Measurements from ENCODE around the gene TSPAN3.

TSPAN3 gene

DNA sequence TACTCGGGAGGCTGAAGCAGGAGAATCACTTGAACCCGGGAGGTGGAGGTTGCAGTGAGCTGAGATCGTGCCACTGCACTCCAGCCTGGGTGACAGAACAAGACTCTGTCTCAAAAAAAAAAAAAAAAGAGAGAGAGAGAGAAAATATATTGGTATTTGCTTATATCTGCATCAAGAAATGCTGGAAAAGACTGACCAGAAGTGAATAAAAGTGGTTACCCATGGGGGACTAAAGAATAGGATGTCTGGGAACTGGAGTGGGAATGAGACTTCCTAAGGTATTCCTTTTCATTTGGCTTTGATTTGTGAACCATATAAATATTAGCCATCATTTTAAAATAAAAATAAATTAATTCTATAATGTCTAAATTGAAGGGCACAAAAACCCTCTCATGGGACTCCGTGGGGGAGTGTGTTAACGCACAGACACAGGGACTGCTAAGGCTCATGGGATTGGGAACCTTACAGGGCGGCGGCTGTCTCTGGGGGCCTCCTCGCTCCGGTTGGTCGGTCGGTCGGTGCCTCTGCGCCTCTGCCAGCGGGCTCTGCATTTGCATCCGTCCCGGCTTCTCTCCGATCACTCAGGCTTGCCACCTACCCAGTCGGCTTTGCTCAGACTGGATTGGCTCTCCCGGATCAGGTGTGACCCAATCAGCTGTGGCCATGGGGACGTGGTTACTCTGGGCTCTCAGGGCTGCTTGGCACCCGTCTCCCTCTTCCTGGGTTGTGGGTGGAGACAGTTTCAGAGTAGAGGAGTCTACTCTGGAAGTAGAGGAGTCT lies 12.7 kb upstream of the TSPAN3 start:
- DNase-seq: peak; percentile 68

DNA sequence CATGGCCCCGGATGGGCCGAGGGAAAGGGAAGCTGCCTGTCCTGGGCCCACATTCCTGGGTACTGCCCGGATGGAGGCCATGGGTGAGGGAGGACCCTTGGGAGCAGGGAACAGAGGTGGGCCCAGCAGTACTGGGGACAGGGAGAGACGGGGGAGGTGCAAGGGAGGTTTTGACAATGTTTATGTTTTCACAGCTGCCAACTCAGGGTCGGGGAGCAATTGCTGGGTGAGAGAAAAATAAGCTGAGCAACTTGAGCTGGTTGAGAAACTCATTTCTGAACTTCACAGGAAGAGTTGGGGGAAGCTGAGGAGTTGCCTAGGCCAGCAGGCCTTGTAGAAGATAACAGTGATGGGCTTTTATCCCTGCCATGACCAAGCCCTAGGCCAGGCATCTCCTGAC lies 11.1 kb upstream of the TSPAN3 start:
- no peak for DNase-seq

DNA sequence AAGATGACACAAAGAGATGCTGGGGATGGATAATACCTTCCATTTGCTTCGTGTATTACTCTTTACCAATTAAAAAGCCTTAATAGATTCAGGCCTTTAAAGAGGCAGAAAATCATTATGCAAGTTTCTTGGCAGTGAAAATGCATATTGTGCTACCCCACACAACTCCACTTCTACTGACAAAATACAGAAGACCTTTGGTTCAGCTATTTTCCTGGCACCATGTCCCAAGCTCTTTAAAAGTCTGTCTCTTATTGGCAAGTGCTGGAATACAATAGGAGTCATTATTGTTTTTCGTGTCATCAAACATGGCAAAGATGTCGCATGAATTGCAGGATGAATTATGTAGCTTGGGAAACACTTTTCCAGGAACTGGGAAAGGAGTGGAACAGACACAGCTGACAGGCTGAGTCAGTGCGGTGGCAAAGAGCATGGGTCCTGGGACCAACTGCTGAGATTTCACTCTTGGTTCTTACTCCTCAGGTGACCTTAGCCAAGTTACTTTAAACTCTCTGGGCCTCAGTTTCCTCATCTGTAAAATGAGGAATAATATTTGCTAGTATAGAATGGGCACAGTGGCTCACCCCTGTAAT lies 5.5 kb upstream of the TSPAN3 start:
- DNase-seq: no peak

DNA sequence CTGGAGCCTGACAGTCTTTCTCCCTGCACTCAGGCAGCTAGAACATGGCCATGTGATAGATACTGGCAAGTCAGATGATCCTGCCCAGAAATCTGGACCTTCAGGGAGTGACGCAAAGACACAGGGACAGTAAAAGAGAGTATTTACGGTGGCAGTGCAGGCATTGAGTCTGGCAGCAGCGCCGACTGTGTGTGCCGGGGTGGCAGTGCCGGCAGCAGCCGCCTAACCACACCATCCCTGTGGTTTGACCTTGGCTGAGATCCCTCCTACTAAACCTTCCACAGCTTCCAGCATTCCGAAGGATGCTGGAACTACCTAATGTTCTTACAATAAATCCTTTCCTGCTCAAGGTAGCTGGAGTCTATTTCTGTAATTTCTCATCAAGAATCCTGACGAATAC lies 4.6 kb upstream of the TSPAN3 start:
- DNase-seq: no peak

DNA sequence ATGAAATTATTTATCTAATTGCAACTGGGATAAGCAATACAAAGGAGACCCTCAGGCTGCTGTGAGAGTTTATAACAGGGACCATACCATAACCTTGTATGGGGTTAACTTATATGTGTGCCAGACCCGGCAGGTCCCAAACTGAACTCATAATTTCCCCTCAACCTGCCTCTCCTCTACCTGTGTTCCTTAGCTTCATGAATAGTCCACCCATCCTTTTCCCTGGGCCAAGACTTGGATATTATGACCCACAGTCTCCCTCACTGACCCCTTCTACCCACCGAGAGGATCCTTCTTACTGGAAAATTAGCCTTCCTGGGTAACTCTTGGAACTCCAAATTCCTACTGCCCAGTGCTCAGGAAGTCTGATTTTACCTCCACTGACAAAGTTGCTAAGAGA lies 3.4 kb upstream of the TSPAN3 start:
- no peak for DNase-seq

DNA sequence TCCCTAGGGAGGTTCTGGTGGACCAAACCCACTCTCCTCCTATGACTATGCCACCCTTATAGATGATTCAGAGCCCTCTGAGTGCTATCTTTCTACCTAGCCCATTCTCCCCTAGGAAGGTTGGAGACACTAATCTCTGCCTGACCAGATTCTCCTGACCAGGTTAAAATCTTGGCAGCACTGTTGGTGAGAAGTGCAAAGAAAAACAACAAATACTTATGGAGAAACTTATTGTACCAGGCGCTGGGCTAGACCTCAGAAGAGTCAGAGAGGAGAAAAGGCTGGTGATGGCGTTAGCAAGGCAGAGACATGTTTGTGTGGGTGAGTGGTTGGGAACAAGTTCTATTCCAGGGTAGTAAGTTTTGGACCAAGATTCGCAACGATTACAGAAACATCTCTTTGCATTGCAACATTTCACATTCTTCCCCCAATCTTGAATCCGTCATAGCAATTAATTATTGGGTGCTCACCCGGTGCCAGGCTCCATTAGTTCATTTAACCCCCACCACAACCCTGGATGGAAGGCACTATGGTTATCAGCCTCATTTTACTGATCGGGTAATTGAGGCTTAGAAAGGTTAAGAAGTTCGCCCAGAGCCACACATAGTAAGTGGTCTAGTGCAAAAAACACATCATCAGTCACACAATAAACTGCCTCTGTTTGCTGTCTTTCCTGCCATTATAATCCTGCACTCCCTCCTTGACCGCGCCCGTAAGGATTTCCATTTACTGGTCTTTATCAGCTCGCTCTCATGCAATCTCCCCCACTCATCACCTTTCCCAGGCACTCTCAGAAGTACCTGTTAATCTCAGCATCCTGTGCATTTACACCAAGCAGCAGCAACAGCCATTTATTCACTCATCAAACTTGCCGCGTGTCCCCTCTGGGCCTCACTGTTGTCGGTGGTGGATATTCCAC lies 655 bp upstream of the TSPAN3 start:
- DNase-seq: no peak

DNA sequence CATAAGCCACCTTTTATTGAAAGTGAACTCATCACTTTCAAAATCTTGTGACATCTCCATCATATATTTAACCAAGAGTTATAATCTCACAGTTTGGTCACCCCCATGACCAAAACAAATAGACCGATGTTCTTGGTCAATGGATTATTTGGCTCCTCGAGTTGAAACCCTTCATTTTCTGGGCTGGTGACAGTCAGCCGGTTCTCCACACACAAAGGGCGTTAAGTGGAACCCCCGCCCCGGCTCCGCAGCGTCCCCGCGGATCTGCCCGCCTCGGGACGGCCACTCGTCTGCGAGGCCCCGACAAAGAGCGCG lies 772 bp downstream of the TSPAN3 start:
- DNase-seq: no peak

DNA sequence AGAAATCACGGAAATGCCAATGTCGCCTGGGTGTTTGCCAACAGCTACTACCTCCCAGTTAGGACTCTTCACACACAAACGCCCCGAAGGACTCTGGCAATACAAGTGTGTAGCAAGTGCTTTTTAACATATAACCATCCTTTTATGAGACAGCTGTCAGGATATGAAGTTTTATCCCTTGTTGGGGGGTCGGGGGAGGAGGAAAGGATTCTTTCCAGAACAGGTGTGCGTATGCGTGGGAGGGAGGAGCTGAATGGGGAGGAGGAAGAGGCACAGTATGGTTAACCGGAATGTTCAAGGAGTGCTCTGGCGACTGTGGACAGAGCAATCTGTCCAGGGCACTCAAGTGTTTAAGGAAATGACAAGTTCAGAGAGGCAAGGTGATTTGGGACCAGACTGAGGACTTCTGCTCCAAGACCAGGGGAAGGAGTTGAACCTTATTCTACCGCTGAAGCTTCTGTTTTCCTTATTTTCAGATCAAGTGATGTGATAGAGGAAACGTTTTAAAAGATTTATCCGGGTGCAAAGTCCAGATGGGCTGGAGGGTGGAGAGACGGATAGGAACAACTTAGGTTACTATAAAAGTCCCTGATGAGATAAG lies 1.3 kb downstream of the TSPAN3 start:
- DNase-seq: no peak

DNA sequence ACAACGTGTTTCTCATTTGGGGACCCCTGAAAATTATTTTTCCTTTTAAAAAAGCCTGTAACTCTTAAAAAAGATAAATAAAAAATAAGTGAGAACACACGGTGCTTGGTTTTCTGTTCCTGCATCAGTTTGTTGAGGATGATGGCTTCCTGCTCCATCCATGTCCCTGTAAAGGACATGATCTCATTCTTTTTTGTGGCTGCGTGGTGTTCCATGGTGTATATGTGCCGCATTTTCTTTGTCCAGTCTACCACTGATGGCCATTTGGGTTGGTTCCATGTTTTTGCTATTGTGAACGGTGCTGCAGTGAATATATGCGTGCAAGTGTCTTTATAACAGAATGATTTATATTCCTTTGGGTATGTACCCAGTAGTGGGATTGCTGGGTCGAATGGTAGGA lies 2.3 kb downstream of the TSPAN3 start:
- no peak for DNase-seq

DNA sequence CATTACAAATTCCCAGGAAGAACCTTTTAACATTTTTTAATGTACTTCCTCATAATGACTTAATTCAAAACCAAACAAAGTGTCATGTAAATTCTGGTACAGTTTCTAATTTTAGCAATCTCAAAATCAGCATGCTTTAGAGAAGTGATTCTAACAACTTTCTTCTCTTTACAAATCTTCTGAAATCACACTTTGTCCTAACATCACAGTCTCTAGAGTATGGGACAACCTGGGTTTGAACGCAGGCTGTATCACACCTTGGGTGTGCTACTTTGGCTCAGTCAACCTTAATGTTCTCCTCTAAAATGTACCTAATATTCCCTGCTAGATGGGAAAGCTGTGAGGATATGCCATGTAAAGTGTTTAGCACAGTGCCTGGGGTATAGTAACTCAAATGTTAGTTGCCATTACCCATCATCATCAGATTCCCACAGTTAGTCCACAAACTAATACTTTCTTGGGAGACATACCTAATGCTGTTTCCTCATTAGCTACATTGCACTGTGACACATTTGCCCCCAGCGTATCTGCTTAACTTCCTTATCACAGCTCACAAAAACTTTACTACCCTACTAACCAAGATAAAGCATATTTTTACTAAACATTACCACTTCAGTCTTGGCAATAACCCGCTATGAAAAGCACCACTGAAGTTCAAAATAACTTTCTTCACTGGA lies 3.1 kb downstream of the TSPAN3 start:
- no peak for DNase-seq

DNA sequence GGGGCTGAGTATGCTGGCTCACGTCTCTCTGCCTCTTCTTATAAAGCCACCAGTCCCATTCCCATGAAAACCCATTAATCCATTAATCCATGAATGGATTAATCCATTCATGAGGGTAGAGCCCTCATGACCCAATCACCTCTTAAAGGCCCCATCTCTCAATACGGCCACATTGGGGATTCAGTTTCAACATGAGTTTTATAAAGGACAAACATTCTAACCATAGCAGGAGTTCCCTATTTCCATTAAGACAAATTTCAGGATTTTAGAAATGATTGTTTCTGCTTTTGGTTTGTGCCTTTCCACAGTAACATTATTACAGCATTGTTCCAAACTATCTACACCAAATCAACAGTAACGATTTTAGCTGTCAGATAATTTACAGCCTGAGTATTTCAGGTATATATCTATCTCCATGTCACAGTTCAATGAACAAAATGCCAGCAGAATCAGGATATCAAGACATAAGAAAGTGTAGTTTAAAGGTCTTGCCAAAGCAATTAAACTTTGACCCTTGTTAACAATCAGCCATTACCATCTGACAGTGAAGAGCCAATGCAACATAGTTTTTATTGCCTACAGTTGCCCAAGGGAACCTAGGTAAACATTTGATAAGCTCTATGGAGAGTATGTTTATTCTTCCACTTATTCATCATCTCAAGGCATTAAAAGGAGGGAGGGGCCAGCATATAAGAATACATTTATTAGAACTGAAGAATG lies 3.8 kb downstream of the TSPAN3 start:
- no peak for DNase-seq

DNA sequence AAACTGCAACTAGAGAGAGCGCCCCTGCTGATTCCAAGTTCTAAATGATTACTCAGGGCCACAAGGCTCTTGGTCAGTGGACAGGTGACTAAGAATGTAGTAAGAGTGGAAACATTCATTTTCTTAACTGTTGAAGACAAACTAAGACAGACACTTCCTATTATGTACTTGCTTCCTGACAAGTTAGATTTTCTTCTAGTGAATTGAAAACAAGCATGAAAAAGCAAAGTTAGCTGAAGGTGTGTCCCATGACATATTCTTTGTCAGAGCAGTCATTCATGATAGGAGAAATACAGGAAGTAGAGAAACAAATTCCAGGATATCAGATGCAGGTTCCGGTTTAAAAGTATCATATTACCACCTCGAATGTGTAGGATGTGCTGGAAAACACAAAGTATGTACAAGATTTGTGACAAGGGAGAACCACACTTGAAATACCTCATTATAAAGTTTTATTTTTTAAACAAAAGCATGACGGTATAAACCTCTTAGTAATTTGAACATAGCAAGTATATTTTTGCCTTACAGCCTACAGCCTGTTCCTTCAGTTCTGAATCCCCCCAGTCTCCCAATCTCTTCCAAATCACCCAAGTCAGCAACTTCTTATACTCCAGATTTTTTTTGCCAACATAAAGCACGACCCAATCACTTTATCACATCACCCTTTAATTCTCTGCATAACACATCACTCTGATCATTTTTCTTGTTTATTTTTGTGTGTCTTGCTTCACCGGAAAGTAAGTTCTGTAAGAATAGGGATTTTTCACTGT lies 6.2 kb downstream of the TSPAN3 start:
- no peak for DNase-seq

DNA sequence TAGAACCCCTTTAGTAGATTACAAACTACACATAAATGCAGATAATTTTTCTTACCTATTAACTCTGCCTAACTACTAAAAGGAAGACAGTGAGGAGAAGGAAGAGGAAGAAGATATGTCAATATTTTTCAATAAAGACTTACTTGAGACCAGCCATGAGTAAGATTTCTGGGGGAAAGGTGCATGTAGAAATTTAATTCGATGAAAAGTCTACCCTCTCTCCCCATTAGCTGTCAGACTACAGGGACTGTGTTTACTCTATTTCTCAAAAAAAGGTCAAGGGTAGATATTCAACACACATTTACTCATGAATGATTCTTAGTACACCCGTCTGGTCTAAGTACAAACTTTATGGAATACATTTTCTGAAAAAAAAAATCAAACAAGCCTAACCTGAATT lies 6.8 kb downstream of the TSPAN3 start:
- no peak for DNase-seq

DNA sequence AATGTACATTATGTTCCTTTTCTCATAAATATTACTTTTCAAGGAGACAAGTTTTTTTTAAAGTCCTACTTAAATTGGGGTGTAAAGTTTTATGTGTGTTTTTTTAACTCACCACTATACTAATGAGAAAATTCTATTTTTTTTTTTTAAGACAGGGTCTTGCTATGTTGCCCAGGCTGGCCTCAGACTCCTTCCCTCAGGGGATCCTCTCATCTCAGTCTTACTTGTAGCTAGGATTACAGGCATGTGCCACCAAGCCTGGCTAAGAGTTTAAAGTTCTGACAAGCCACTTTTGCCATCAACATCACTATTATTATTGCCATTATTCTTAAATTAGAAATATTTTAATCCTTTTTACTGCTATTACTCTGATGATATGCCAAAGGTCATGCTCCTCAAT lies 7.7 kb downstream of the TSPAN3 start:
- DNase-seq: no peak

DNA sequence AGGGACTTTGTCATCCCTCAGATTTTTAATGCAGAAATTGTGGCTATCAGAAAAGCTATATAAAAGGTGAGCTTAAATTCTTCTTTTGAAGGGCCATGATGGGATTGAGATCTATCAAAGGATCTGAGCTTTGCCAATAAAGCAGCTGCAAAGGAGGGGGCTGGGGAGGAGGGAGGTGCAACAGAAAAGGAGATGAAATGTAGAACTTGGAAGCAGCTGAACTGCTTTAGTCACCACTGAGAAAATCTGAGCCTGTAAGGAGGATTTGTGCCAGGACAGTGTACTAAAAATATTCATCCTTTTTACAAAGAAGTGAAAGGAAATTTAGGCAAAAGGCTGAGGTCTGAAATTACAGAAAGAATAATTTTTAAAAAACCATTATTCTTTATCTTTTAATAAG lies 10.4 kb downstream of the TSPAN3 start:
- DNase-seq: no peak

DNA sequence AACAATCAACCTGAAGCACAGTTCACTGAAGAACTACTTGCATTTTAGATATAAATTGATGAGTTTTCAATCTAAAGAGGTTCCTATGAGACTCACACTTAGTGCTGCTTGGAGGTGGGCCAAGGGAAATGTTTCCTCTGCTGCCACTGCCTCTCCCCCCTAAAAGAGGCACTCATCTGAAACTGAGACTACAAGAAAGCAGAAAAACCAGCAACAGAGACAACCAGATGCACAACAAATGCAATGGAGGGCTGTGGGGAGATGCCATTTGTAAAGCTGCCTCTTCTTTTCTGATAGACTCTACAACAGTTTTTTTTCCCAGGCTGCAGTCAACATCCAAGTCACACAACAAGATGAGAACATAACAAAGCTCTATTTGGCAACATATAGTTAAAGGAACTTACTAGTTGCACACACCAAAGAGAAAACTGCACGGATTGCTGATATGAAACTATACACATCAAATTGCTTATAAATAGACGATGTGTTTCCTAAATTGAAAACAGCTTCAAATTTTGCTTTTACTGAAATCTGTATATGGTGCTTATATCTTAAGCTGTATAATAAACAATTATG lies 11.0 kb downstream of the TSPAN3 start:
- no peak for DNase-seq

DNA sequence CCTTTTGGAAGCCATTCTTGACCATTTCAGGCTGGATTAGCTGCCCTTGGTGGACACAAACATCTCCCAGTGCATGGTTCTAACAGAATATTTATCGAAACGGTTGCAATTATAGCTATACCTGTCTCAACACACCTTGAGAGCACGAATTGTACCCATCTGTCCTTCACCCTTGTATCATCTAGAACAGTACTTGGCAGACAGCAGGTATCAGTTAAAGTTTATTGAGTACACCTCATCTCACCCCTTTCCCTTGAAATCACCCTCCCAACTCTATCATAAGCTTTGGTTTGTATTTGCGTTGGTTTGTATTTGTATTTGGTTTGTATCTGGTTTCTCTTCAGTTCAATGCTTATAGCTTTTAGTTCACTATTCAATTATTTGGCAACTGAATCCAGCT lies 12.4 kb downstream of the TSPAN3 start:
- no peak for DNase-seq

DNA sequence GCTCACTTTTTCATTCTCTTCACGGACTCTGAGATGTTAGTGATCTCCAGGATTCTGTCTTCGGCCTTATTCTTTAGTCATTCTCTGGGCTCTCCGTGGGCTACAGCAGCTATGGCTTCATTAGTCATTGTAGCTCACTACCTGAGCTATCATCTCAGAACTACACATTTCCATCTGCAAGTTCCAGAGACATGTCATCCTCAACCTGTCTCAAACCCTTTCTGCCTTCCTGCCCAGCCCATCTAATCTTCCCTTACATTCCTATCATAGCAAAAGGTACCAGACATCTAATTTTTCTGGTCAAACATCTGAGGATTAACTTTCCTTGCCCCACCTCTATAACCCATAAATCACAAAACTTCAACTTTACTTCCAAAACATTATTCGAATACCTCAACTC lies 13.2 kb downstream of the TSPAN3 start:
- no peak for DNase-seq

DNA sequence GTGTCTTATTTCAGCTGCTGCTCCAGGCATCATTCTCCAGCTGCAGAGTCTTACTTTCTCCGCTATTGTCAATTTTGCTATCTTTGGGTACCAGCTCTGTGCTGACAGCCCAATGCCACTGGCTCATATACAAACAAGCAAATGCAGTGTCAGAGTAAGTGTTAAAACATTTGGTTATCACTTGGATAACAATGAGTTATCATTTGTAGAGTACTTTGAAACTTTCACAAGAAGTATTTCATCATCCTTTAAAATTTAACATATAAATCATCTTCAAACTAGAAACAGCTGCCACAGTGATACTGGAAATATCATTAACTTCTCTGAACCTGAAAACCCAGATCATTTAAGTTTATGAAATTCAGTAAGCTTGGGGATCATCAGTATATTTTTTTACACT lies 13.8 kb downstream of the TSPAN3 start:
- DNase-seq: no peak

DNA sequence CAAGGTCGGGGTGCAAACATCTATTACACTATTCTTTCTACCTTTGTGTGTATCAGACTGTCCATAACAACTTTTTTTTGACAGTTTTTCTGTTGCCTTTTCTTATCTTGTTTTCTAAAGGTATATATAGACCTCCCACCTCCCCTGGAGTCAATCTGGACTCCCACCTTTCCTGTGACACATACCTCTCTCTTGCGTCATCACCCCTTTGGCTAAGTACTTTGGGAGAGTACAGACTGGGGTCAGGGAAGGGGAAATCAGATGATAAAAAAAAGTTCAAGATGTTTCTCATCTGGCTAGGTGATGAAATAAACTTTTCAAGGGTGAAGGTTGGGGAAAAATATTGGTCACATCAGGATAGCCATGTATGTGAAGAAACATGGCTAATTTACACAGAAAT lies 17.2 kb downstream of the TSPAN3 start:
- DNase-seq: no peak

DNA sequence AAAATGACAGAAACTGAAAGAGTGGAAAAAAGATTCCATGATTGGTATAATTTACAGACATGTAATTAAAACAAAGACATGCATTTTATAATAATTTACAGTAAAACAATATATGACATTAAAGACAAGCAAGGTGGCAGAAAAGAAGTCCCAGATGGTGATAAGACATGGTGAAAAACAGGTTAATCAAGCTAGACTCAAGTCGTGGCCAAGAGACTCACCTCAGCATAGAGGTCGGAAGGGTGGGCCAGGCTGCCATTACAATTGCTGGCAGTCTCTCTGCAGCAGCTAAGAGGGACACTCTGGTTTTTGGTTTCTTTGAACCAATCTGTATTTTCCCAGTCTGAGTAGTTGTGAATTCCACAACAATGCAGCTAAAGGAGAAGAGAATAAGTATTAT lies 18.4 kb downstream of the TSPAN3 start:
- no peak for DNase-seq
